CD1c-positive myeloid dendritic cell (primary cell): ENCODE data around the gene CDH10.

Experiments used
- DNase-seq: peaks from one replicate; pipeline ENCODE4 v3.0.0-alpha.2; 2016; ENCODE audit errors: extremely low spot score

The CDH10 gene

GRCh38 chr5:24602188-24602587, 42.6 kb downstream of the CDH10 start:
- DNase-seq, result no peak

GRCh38 chr5:24598956-24599355, 45.8 kb downstream of the CDH10 start:
- no peak for DNase-seq

GRCh38 chr5:24595329-24595728, 49.4 kb downstream of the CDH10 start:
- no peak for DNase-seq

- no peak for DNase-seq
These were observed 53.4 kb downstream of the CDH10 start for GRCh38 chr5:24591426-24591825.

- no peak for DNase-seq
These were observed 55.2 kb downstream of the CDH10 start for GRCh38 chr5:24589566-24589965.

- DNase-seq, result no peak
These were observed 59.0 kb downstream of the CDH10 start for GRCh38 chr5:24585751-24586150.

GRCh38 chr5:24571302-24571701, 73.5 kb downstream of the CDH10 start:
- no peak for DNase-seq

GRCh38 chr5:24566933-24567332, 77.8 kb downstream of the CDH10 start:
- no peak for DNase-seq

GRCh38 chr5:24555229-24555628, 89.5 kb downstream of the CDH10 start:
- no peak for DNase-seq

- DNase-seq, result no peak
These were observed 97.6 kb downstream of the CDH10 start for GRCh38 chr5:24547132-24547531.

GRCh38 chr5:24539613-24540012, 105.2 kb downstream of the CDH10 start:
- peak; percentile 78 for DNase-seq

- DNase-seq, result no peak
These were observed 106.4 kb downstream of the CDH10 start for GRCh38 chr5:24538346-24538745.

- no peak for DNase-seq
These were observed 109.1 kb downstream of the CDH10 start for GRCh38 chr5:24535646-24536045.

GRCh38 chr5:24530906-24531305, 113.9 kb downstream of the CDH10 start:
- DNase-seq, result no peak

- no peak for DNase-seq
These were observed 119.4 kb downstream of the CDH10 start for GRCh38 chr5:24525414-24525813.

- DNase-seq, result no peak
These were observed 132.4 kb downstream of the CDH10 start for GRCh38 chr5:24512423-24512822.

- DNase-seq, result no peak
These were observed 134.2 kb downstream of the CDH10 start for GRCh38 chr5:24510523-24510988.

- no peak for DNase-seq
These were observed 134.8 kb downstream of the CDH10 start for GRCh38 chr5:24509943-24510342.

- no peak for DNase-seq
These were observed 139.5 kb downstream of the CDH10 start for GRCh38 chr5:24505258-24505657.

- no peak for DNase-seq
These were observed 147.1 kb downstream of the CDH10 start for GRCh38 chr5:24497591-24498157.

GRCh38 chr5:24497145-24497544, 147.6 kb downstream of the CDH10 start:
- no peak for DNase-seq

- no peak for DNase-seq
These were observed 148.5 kb downstream of the CDH10 start for GRCh38 chr5:24496268-24496667.

- DNase-seq, result no peak
These were observed 152.5 kb downstream of the CDH10 start for GRCh38 chr5:24492229-24492628.

- no peak for DNase-seq
These were observed 153.3 kb downstream of the CDH10 start for GRCh38 chr5:24491490-24491889.
